WERI-Rb-1 (cell line): ENCODE data around the gene RBMS3.

Experiments used
- DNase-seq: peaks from one replicate; pipeline ENCODE4 v3.0.0-alpha.2; 2020
- H3K27ac ChIP-seq: fragments of 250-450 bp; sonication (Bioruptor Pico); 2 replicates; pipeline ENCODE4 v1.5.1; 2020; ENCODE audit warnings: mild to moderate bottlenecking, moderate library complexity
- H3K27me3 ChIP-seq: fragments of 250-450 bp; sonication (Bioruptor Pico); 2 replicates; pipeline ENCODE4 v1.5.1; 2021; ENCODE audit warnings: mild to moderate bottlenecking, low read depth, moderate library complexity; ENCODE audit not compliant: insufficient read depth, severe bottlenecking
- H3K36me3 ChIP-seq: fragments of 250-450 bp; sonication (Bioruptor Pico); 2 replicates; pipeline ENCODE4 v1.5.1; 2020; ENCODE audit warnings: mild to moderate bottlenecking, moderate library complexity
- H3K4me3 ChIP-seq: 2 replicates; pipeline ENCODE4 v1.5.1; 2011; ENCODE audit warnings: low read depth, mild to moderate bottlenecking, control low read depth, low read length
- H3K9me3 ChIP-seq: fragments of 250-450 bp; sonication (Bioruptor Pico); 2 replicates; pipeline ENCODE4 v1.5.1; 2021; ENCODE audit warnings: mild to moderate bottlenecking, moderate library complexity; ENCODE audit not compliant: severe bottlenecking
- CTCF ChIP-seq: IDR thresholded peaks from 2 replicates; pipeline ENCODE4 v1.5.1; 2011; ENCODE audit warnings: low read depth, mild to moderate bottlenecking, control low read depth, inconsistent platforms, low read length

The RBMS3 gene

GRCh38 chr3:29307295-29307694 lies 26.4 kb downstream of the RBMS3 start:
- H3K27ac ChIP-seq = no peak overlapping the region
- no peak for DNase-seq
- no peak overlapping the region for H3K4me3 ChIP-seq
- H3K9me3 ChIP-seq = no peaks in the 10 kb centered on the region
- H3K36me3 ChIP-seq = no peaks in the 10 kb centered on the region
- no peak for TF ChIP-seq CTCF
- no peaks in the 10 kb centered on the region for H3K27me3 ChIP-seq

- H3K4me3 ChIP-seq = no peak overlapping the region
- no peak overlapping the region for H3K27ac ChIP-seq
- H3K9me3 ChIP-seq = no peaks in the 10 kb centered on the region
- DNase-seq = no peak
- H3K36me3 ChIP-seq = no peaks in the 10 kb centered on the region
- no peaks in the 10 kb centered on the region for H3K27me3 ChIP-seq
- no peak for TF ChIP-seq CTCF
Measured at GRCh38 chr3:29310865-29311264, 30.0 kb downstream of the RBMS3 start.

GRCh38 chr3:29311795-29312194 lies 30.9 kb downstream of the RBMS3 start:
- no peak for TF ChIP-seq CTCF
- DNase-seq = no peak

GRCh38 chr3:29312395-29312794 lies 31.5 kb downstream of the RBMS3 start:
- no peak for TF ChIP-seq CTCF
- Histone ChIP-seq H3K9me3 (no peaks in the 10 kb centered on the region), H3K36me3 (no peaks in the 10 kb centered on the region), H3K27me3 (no peaks in the 10 kb centered on the region), H3K4me3 (no peak overlapping the region), H3K27ac (no peak overlapping the region)
- DNase-seq = no peak

More at GRCh38 chr3:29311795-29312194, 30.9 kb downstream of the RBMS3 start:
- Histone ChIP-seq H3K27me3 (no peaks in the 10 kb centered on the region), H3K9me3 (no peaks in the 10 kb centered on the region), H3K4me3 (no peak overlapping the region), H3K27ac (no peak overlapping the region), H3K36me3 (no peaks in the 10 kb centered on the region)

GRCh38 chr3:29312960-29313452 lies 32.1 kb downstream of the RBMS3 start:
- H3K27ac ChIP-seq = no peak overlapping the region
- H3K36me3 ChIP-seq = no peaks in the 10 kb centered on the region
- H3K9me3 ChIP-seq = no peaks in the 10 kb centered on the region
- DNase-seq = no peak
- H3K4me3 ChIP-seq = no peak overlapping the region
- no peak for TF ChIP-seq CTCF
- no peaks in the 10 kb centered on the region for H3K27me3 ChIP-seq

GRCh38 chr3:29313981-29314726 lies 33.3 kb downstream of the RBMS3 start:
- no peak for TF ChIP-seq CTCF
- no peak overlapping the region for H3K27ac ChIP-seq
- no peaks in the 10 kb centered on the region for H3K27me3 ChIP-seq
- no peak for DNase-seq
- H3K9me3 ChIP-seq = no peaks in the 10 kb centered on the region
- no peaks in the 10 kb centered on the region for H3K36me3 ChIP-seq
- H3K4me3 ChIP-seq = no peak overlapping the region
